Uterus (tissue), 2 donors: ENCODE measurements around the gene SF3B4.

Source experiments
- CTCF ChIP-seq, 4 experiments: fragments of 200-600 bp in 2 of 4; fragments of 450-650 bp in 2 of 4; sonication (generic) in 2 of 4; IDR thresholded peaks; one replicate each; pipeline ENCODE4 v1.5.1; 2016 to 2019; ENCODE audit warnings: antibody characterized with exemption in 4 of 4, mild to moderate bottlenecking in 2 of 4, moderate library complexity in 1 of 4
- POLR2A ChIP-seq, 2 donors: fragments of 450-650 bp; IDR thresholded peaks; one replicate each; pipeline ENCODE4 v1.6.1; 2016; ENCODE audit warnings: antibody characterized with exemption in 2 of 2, mild to moderate bottlenecking in 1 of 2, moderate library complexity in 1 of 2

GRCh38 chr1:149925345-149925744 lies 2.3 kb downstream of the SF3B4 start:
- TF ChIP-seq CTCF (IDR thresholded peaks at IDR 0.05) = no peak
- TF ChIP-seq POLR2A (IDR thresholded peaks at IDR 0.05) = no peak
